Measurements from ENCODE around the gene WBP4. TPM values are rescaled to one million over a fixed set of nuclear protein-coding genes. Genes with fewer than 3 reads are reported as not detected.

Gene WBP4
- total RNA-seq: 4.9 and 7.6 TPM in 2 replicates

GRCh38 chr13:41061075-41061913 lies at the start of gene WBP4:
WBP4 (plus strand) TSS chr13:41061509; CDS start chr13:41061674, 165 bp downstream.

GRCh38 chr13:41019011-41019487 lies 42.3 kb upstream of the WBP4 start, which contains the start of gene ELF1:
ELF1 (minus strand) TSS chr13:41019316; CDS start chr13:40982054, 37,262 bp downstream.

GRCh38 chr13:41132512-41133152 lies 71.3 kb downstream of the WBP4 start, which contains the start of gene KBTBD6:
KBTBD6 (minus strand) TSS chr13:41132802; CDS start chr13:41132511, 291 bp downstream.

Other genes with a start within 250 kb of the WBP4 start
- 26.4 and 47.3 TPM in 2 replicates for gene ELF1, start 42.2 kb upstream of the WBP4 start, total RNA-seq
- gene KBTBD6, start 71.3 kb downstream of the WBP4 start, total RNA-seq: 5.2 and 8.6 TPM in 2 replicates
- gene KBTBD7, start 133.1 kb downstream of the WBP4 start, total RNA-seq: 6.0 and 10.2 TPM in 2 replicates
- gene MTRF1, start 202.1 kb downstream of the WBP4 start, total RNA-seq: 8.8 and 15.1 TPM in 2 replicates
- 3.6 and 4.9 TPM in 2 replicates for gene NAA16, start 249.8 kb downstream of the WBP4 start, total RNA-seq

Data from cardiac atrium fibroblast (primary cell).